ENCODE data around the gene PARP1.

- TF ChIP-seq CTCF (conservative IDR thresholded peaks at IDR 0.05) (no peak), EZH2 (IDR thresholded peaks at IDR 0.05; ENCODE audit: low read depth) (no peak)
Measured at GRCh38 chr1:226384717-226385116, 23.2 kb downstream of the PARP1 start.

All from PC-9 (cell line).